ENCODE data around the gene NR1H2.

NR1H2 gene

DNA sequence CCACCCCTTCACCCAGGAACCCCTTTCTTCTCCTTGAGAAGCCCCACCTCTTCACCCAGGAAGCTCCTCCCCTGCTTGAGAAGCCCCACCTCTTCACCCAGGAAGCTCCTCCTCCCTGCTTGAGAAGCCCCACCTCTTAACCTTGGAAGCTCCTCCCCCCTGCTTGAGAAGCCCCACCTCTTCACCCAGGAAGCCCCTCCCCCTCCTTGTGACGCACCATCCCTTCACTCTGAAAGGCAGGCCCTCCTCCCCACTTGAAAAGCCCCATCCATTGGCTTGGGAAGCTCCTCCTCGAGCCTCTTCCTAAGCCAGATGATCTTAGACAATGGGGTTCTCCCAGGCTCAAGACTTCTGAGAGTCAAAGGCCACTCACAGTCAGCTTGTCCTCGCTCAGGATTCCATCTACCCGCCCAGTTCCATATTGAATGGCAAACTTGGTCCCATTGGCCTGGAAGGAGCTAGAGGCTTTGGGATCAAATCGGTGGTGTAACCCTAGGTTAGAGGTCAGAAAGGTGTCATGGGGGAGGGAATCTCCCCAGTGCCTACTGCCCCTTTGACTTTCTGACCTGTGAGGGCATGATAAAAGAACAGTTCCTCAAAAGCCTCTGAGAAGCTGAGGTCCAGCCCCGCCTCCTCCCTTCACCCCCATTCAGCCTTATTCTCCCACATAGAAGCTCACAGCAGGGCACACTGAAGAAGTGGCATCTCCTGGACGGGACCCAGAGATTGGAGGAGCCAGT is 14.8 kb upstream of the NR1H2 start:
- TF ChIP-seq YY1 (IDR thresholded peaks at IDR 0.05; ENCODE audit: insufficient read depth, insufficient read length) (no peak), ZNF274 (IDR thresholded peaks at IDR 0.05; ENCODE audit: low read depth, low read length) (no peak), SUZ12 (IDR thresholded peaks at IDR 0.05; ENCODE audit: extremely low read depth, insufficient read depth, insufficient read length) (no peak)
- DNase-seq (ENCODE audit: low read depth, low spot score) = no peak
- Histone ChIP-seq H3K9ac (ENCODE audit: insufficient read length, low read depth) (no peak overlapping the region), H3K9me3 (ENCODE audit: insufficient read depth, low read length) (no peaks in the 10 kb centered on the region; the same call in 1 of the 2 replicates), H3K27me3 (ENCODE audit: insufficient read depth, insufficient read length) (no peaks in the 10 kb centered on the region), H3K4me3 (ENCODE audit: insufficient read length, low read depth) (no peak overlapping the region), H3K4me1 (ENCODE audit: insufficient read depth, insufficient read length) (no peaks in the 10 kb centered on the region), H3K36me3 (ENCODE audit: insufficient read depth, insufficient read length, low read length) (no peaks in the 10 kb centered on the region)

DNA sequence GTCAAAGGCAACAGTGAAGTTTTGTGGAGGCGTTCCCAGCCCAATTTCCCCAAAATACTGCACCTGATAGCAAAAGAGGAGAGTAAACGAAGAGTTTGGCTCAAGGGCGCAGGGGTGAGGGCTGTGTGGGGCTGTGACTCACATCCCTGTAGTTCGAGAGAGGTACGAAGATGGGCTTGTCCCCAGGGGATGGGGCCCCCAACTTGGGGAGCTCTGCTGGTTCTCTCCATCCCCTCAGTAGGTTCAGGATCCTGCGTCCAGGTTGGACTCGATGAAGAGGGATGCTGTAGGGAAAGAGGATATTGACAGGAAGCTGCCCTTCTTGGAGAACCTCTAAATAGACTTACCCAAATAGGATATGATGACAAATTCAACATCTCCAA is 14.2 kb upstream of the NR1H2 start:
- no peak for DNase-seq (ENCODE audit: low read depth, low spot score)
- Histone ChIP-seq H3K9me3 (ENCODE audit: insufficient read depth, low read length) (no peaks in the 10 kb centered on the region; the same call in 1 of the 2 replicates), H3K27me3 (ENCODE audit: insufficient read depth, insufficient read length) (no peaks in the 10 kb centered on the region), H3K36me3 (ENCODE audit: insufficient read depth, insufficient read length, low read length) (no peaks in the 10 kb centered on the region), H3K4me3 (ENCODE audit: insufficient read length, low read depth) (no peak overlapping the region), H3K9ac (ENCODE audit: insufficient read length, low read depth) (no peak overlapping the region), H3K4me1 (ENCODE audit: insufficient read depth, insufficient read length) (no peaks in the 10 kb centered on the region)
- TF ChIP-seq YY1 (IDR thresholded peaks at IDR 0.05; ENCODE audit: insufficient read depth, insufficient read length) = no peak
- TF ChIP-seq SUZ12 (IDR thresholded peaks at IDR 0.05; ENCODE audit: extremely low read depth, insufficient read depth, insufficient read length) = no peak
- no peak for TF ChIP-seq ZNF274 (IDR thresholded peaks at IDR 0.05; ENCODE audit: low read depth, low read length)

DNA sequence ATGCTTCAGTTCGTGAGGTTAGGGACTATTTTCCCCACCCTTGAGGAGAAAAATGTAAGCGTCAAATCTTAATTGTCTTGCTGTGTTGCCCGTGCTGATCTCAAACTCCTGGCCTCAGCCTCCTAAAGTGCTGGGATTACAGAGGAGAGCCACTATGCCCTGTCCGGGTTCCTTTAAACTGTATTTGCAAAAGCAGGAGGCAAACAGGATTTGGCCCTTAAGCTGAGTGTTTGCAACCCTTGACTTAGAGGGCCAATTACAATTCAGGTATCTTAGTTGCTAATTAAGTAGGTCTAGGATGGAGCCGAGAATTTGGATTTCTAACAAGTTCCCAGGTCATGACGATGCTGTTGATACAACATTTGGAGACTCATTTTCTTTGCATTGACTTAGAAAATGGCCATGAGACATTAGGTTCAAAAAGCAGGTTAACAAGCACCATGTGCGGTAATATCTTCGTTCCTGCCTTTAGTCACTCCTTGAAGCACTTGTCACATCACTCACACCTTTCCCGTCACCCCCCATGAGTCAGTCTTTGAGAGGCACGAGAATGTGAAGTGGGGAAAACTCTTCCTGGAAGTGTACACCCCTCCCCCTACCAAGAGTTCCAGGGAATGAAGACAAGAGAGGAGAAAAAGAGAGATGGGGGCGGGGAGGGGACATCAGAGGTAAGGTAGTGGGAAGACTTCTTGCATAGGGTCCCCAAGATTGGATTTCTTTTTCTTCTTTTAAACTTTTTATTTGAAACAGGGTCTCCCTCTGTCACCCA is 13.4 kb upstream of the NR1H2 start:
- Histone ChIP-seq H3K27me3 (ENCODE audit: insufficient read depth, insufficient read length) (no peaks in the 10 kb centered on the region), H3K9ac (ENCODE audit: insufficient read length, low read depth) (no peak overlapping the region), H3K9me3 (ENCODE audit: insufficient read depth, low read length) (no peaks in the 10 kb centered on the region), H3K4me3 (ENCODE audit: insufficient read length, low read depth) (no peak overlapping the region), H3K4me1 (ENCODE audit: insufficient read depth, insufficient read length) (peaks cover 2% of the 10 kb centered on the region), H3K36me3 (ENCODE audit: insufficient read depth, insufficient read length, low read length) (no peaks in the 10 kb centered on the region)
- DNase-seq (ENCODE audit: low read depth, low spot score) = no peak
- no peak for TF ChIP-seq ZNF274 (IDR thresholded peaks at IDR 0.05; ENCODE audit: low read depth, low read length)
- no peak for TF ChIP-seq YY1 (IDR thresholded peaks at IDR 0.05; ENCODE audit: insufficient read depth, insufficient read length)
- no peak for TF ChIP-seq SUZ12 (IDR thresholded peaks at IDR 0.05; ENCODE audit: extremely low read depth, insufficient read depth, insufficient read length)

DNA sequence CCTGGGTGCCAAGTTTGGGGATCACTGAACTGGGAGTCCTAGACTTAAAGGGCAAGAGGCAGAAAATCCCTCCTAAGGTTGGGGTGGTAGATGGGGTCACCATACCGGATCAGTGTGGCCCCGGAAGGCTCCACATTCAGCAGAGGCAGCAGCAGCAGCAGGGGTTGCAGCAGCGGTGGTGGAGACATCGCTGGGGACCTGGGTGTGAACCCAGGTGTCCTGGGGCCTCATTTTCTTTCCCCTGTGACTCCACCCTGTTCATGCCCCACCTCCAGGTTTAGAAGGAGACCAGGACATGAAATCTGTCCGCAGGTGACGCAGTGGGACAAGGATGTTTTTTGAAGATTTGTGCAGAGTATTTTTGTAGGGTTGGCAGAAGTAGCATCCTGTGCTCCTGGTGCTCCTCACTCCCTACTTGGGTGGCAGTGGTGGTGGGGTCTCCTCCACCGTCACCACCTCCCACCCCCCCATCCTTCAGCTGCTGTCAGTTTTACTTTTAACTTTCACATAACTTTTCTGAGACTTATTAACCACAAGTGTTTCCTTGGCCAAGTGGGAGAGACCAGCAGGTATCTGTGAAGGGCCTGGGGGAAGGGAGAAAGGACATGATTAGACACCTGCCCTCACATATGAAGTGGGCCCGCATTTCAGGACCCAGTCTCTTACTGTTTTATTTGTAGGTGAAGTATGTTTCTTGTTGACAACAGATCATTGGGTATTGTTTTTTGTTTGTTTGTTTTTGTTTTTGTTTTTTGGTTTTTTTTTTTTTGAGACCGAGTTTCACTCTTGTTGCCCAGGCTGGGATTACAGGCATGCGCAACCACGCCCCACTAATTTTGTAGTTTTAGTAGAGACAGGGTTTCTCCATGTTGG is 10.6 kb upstream of the NR1H2 start, which contains the start of gene NAPSA:
Gene NAPSA (minus strand): TSS at position 206 of the 873 bp plus-strand sequence. CDS start 18 bp downstream, at position 188.
- Histone ChIP-seq H3K4me3 (ENCODE audit: insufficient read length, low read depth) (no peak within 1 kb of the TSS), H3K36me3 (ENCODE audit: insufficient read depth, insufficient read length, low read length) (no peaks in the 10 kb centered on the region), H3K27me3 (ENCODE audit: insufficient read depth, insufficient read length) (no peaks in the 10 kb centered on the region), H3K4me1 (ENCODE audit: insufficient read depth, insufficient read length) (peaks cover 4% of the 10 kb centered on the region), H3K9me3 (ENCODE audit: insufficient read depth, low read length) (no peaks in the 10 kb centered on the region), H3K9ac (ENCODE audit: insufficient read length, low read depth) (no peak within 1 kb of the TSS)
- DNase-seq (ENCODE audit: low read depth, low spot score) = no peak
- TF ChIP-seq SUZ12 (IDR thresholded peaks at IDR 0.05; ENCODE audit: extremely low read depth, insufficient read depth, insufficient read length) = no peak
- no peak for TF ChIP-seq YY1 (IDR thresholded peaks at IDR 0.05; ENCODE audit: insufficient read depth, insufficient read length)
- TF ChIP-seq ZNF274 (IDR thresholded peaks at IDR 0.05; ENCODE audit: low read depth, low read length) = no peak

DNA sequence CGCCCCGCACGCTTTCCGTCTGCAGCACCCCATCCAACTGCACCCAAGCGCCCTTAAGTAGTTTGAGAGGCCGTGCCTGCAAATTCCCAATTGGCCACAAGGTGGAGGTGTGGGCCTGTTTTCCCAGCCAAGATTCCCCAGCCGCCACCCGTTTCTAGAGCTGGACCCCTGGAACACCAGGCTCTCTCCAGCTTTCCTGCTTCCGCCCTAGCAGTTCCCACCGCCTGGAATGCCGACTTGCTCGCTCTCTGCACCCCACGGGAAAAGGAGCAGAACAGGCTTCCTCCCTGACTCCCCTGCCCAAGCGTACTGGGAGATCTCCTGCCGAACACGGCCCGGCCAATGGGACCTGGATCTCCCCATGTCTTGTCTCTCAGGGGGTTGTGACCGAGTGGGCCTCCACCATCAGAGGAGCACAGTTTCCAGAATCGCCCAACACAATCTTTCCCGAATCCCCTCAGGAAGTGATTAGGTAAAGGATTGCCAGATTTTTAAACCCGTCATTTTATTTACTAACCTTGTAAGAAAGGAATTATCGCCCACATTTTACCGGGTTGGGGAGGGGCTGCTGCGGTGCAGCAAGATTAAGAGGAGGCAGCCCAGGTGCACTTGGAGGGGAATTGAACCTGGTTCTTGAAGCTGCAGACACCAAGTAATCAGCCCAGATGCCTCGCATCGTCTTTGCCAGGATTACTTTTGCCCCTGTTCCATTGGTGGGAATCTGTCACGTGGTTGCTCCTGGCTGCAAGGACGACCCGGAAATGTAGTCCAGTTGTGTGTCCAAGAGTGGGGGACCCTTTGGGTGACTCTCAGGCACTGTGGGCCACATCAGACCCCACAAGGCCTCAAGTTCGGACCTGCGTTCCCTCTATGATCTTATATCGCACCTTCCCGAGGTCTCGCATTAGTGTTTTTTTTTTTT is 7.3 kb upstream of the NR1H2 start:
- Histone ChIP-seq H3K9ac (ENCODE audit: insufficient read length, low read depth) (peak overlapping the region; percentile 94), H3K4me3 (ENCODE audit: insufficient read length, low read depth) (peak overlapping the region; percentile 72), H3K4me1 (ENCODE audit: insufficient read depth, insufficient read length) (peaks cover 4% of the 10 kb centered on the region), H3K27me3 (ENCODE audit: insufficient read depth, insufficient read length) (no peaks in the 10 kb centered on the region), H3K9me3 (ENCODE audit: insufficient read depth, low read length) (no peaks in the 10 kb centered on the region), H3K36me3 (ENCODE audit: insufficient read depth, insufficient read length, low read length) (no peaks in the 10 kb centered on the region)
- DNase-seq (ENCODE audit: low read depth, low spot score) = no peak
- TF ChIP-seq ZNF274 (IDR thresholded peaks at IDR 0.05; ENCODE audit: low read depth, low read length) = no peak
- TF ChIP-seq SUZ12 (IDR thresholded peaks at IDR 0.05; ENCODE audit: extremely low read depth, insufficient read depth, insufficient read length) = no peak
- no peak for TF ChIP-seq YY1 (IDR thresholded peaks at IDR 0.05; ENCODE audit: insufficient read depth, insufficient read length)

DNA sequence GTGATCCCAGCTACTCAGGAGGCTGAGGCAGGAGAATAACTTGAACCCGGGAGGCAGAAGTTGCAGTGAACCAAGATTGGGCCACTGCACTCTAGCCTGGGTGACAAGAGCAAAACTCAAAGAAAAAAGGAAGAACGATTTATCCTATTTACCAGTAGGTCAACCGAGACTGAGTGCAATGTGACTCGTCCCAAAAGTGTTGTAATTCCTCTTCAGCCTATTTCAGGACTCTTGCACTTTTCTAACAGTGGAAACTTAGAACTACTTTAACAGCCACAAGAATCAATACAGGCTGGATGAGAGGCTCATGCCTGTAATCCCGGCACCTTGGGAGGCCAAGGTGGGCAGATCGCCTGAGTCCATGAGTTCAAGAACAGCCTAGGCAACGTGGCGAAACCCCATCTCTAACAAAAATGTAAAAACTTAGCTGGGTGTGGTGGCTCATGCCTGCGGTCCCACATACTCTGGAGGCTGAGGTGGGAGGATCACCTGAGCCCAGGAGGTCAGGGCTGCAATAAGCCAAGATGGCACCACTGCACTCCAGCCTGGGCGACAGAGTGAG is 4.3 kb upstream of the NR1H2 start:
- no peaks in the 10 kb centered on the region for H3K9me3 ChIP-seq (ENCODE audit: insufficient read depth, low read length)
- no peak overlapping the region for H3K9ac ChIP-seq (ENCODE audit: insufficient read length, low read depth)
- TF ChIP-seq SUZ12 (IDR thresholded peaks at IDR 0.05; ENCODE audit: extremely low read depth, insufficient read depth, insufficient read length) (no peak), ZNF274 (IDR thresholded peaks at IDR 0.05; ENCODE audit: low read depth, low read length) (no peak), YY1 (IDR thresholded peaks at IDR 0.05; ENCODE audit: insufficient read depth, insufficient read length) (no peak)
- no peak overlapping the region for H3K4me3 ChIP-seq (ENCODE audit: insufficient read length, low read depth)
- H3K4me1 ChIP-seq (ENCODE audit: insufficient read depth, insufficient read length) = peaks cover 4% of the 10 kb centered on the region
- DNase-seq (ENCODE audit: low read depth, low spot score) = no peak
- no peaks in the 10 kb centered on the region for H3K36me3 ChIP-seq (ENCODE audit: insufficient read depth, insufficient read length, low read length)
- no peaks in the 10 kb centered on the region for H3K27me3 ChIP-seq (ENCODE audit: insufficient read depth, insufficient read length)

All from NT2/D1 (cell line).